Lower lobe of right lung (tissue), 2 donors: ENCODE data around the gene HIC1. TPM values are rescaled to one million over a fixed set of nuclear protein-coding genes. Genes with fewer than 3 reads are reported as not detected.

Source experiments
- ATAC-seq, 2 donors: fragments of 200-7000 bp; cut with Tn5 transposase; one replicate each; pipeline ENCODE4 v1.9.1; 2020 to 2022; ENCODE audit warnings: mild to moderate bottlenecking in 2 of 2, moderate library complexity in 2 of 2
- DNase-seq: peaks from one replicate; pipeline ENCODE4 v3.0.0-alpha.2; 2020
- H3K27ac ChIP-seq: fragments of 200-600 bp; one replicate; pipeline ENCODE4 v1.8.0; 2022
- H3K27me3 ChIP-seq: fragments of 200-600 bp; one replicate; pipeline ENCODE4 v1.8.0; 2022; ENCODE audit warnings: low read depth
- H3K36me3 ChIP-seq: fragments of 200-600 bp; one replicate; pipeline ENCODE4 v1.8.0; 2022; ENCODE audit warnings: mild to moderate bottlenecking
- H3K4me1 ChIP-seq: fragments of 200-600 bp; one replicate; pipeline ENCODE4 v1.8.0; 2022
- H3K4me3 ChIP-seq: fragments of 200-600 bp; one replicate; pipeline ENCODE4 v1.8.0; 2022; ENCODE audit warnings: mild to moderate bottlenecking
- H3K9me3 ChIP-seq: fragments of 200-600 bp; one replicate; pipeline ENCODE4 v1.8.0; 2022
- CTCF ChIP-seq: fragments of 200-600 bp; IDR thresholded peaks from one replicate; pipeline ENCODE4 v1.8.0; 2022; ENCODE audit warnings: antibody characterized with exemption, mild to moderate bottlenecking
- intact Hi-C: fragments of 100-400 bp; cut with DNase I; formaldehyde crosslinking; loops from one replicate; pipeline ENCODE4 v1.11.0; 2022
- total RNA-seq: library from RNA; stranded (reverse); fragmentation: NEBNext Ultra II Directional; extraction: Animal tissue kit (Norgen Biotek cat#: 25700); gene quantifications from one replicate; pipeline ENCODE4 v1.2.1, GENCODE V29; 2021
- donor health status: DM: no; HTN: yes; CAD: no; lungs with severe emphysema.

The HIC1 gene
- total RNA-seq, 1 donor from 2014 or later = 20.6 TPM

- DNase-seq (no peak), ATAC-seq (no peak)
- TF ChIP-seq CTCF = no peak
- no peaks in the 10 kb centered on the region for H3K27me3 ChIP-seq
- H3K4me1 ChIP-seq = peaks cover 26% of the 10 kb centered on the region
- H3K36me3 ChIP-seq = peaks cover 59% of the 10 kb centered on the region
- no peaks in the 10 kb centered on the region for H3K9me3 ChIP-seq
- H3K4me3 ChIP-seq = peak overlapping the region; percentile 68
- H3K27ac ChIP-seq = peak overlapping the region; percentile 90
- intact Hi-C loops = no loop called here
Observed at GRCh38 chr17:2040942-2041560, 13.9 kb upstream of the HIC1 start.

GRCh38 chr17:2041561-2042389 lies 13.1 kb upstream of the HIC1 start, which contains the start of gene OVCA2:
Gene OVCA2, plus strand, starts transcription at chr17:2042022. Its CDS starts 26 bp downstream, at chr17:2042048.
- Histone ChIP-seq H3K36me3 (peaks cover 51% of the 10 kb centered on the region), H3K4me1 (peaks cover 26% of the 10 kb centered on the region), H3K27ac (peak within 1 kb of the TSS; percentile 90), H3K9me3 (no peaks in the 10 kb centered on the region), H3K4me3 (peak within 1 kb of the TSS; percentile 68), H3K27me3 (no peaks in the 10 kb centered on the region)
- ATAC-seq (peak; percentile 97), DNase-seq (peak; percentile 96)
- intact Hi-C loops = no loop called here
- TF ChIP-seq CTCF = peak; percentile 56

- peak overlapping the region; percentile 68 for H3K4me3 ChIP-seq
- DNase-seq (no peak), ATAC-seq (peak; percentile 0)
- no peaks in the 10 kb centered on the region for H3K9me3 ChIP-seq
- peak overlapping the region; percentile 90 for H3K27ac ChIP-seq
- no peaks in the 10 kb centered on the region for H3K27me3 ChIP-seq
- intact Hi-C loops = no loop called here
- peaks cover 45% of the 10 kb centered on the region for H3K36me3 ChIP-seq
- peaks cover 26% of the 10 kb centered on the region for H3K4me1 ChIP-seq
- TF ChIP-seq CTCF = no peak
Observed at GRCh38 chr17:2042390-2042847, 12.5 kb upstream of the HIC1 start.

DNA sequence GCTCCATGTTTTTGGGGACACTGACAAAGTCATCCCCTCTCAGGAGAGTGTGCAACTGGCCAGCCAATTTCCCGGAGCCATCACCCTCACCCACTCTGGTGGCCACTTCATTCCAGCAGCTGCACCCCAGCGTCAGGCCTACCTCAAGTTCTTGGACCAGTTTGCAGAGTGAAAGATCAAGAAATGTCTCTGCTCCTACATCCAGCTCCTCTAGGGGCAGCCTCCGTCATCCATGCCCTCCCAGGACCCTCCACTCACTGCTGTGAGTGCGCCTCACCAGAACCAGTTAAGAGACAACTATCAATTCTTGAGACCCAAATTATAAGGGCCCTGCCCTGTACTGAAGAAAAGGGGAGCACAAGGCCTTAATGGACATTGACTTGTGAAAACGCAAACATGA lies 12.0 kb upstream of the HIC1 start:
- Histone ChIP-seq H3K4me3 (peak overlapping the region; percentile 68), H3K27ac (peak overlapping the region; percentile 90), H3K4me1 (peaks cover 26% of the 10 kb centered on the region), H3K27me3 (no peaks in the 10 kb centered on the region), H3K36me3 (peaks cover 40% of the 10 kb centered on the region), H3K9me3 (no peaks in the 10 kb centered on the region)
- no peak for ATAC-seq
- intact Hi-C loops = no loop called here
- DNase-seq = no peak
- TF ChIP-seq CTCF = no peak

DNA sequence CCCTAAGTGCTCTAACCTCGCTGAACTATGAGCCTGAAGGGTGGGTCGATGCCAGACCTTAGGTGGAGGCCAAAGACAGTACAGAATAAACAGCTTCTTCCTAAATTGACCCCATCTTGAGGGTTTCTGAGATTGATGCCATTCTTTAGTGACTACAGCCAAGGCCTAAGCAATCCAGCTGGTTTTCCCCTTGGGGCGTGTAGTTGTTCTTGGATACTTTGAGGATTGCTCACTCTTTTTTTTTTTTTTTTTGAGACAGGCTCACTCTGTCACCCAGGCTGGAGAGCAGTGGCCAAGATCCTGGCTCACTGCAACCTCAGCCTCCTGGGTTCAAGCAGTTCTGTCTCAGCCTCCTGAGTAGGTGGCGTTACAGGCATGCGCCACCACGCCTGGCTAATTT lies 11.1 kb upstream of the HIC1 start:
- no peaks in the 10 kb centered on the region for H3K27me3 ChIP-seq
- no peak for TF ChIP-seq CTCF
- intact Hi-C loops = no loop called here
- DNase-seq (no peak), ATAC-seq (no peak)
- H3K9me3 ChIP-seq = no peaks in the 10 kb centered on the region
- H3K36me3 ChIP-seq = peaks cover 32% of the 10 kb centered on the region
- H3K27ac ChIP-seq = no peak overlapping the region
- no peak overlapping the region for H3K4me3 ChIP-seq
- peaks cover 29% of the 10 kb centered on the region for H3K4me1 ChIP-seq
